Ovary (tissue), 9 donors: ENCODE results near the gene EML6. TPM values are rescaled to one million over a fixed set of nuclear protein-coding genes. Genes with fewer than 3 reads are reported as not detected.

Source experiments
- DNase-seq, 5 donors: peaks; one replicate each; pipeline ENCODE4 v3.0.0-alpha.2; 2019 to 2020
- H3K27ac ChIP-seq, 2 donors: fragments of 200-600 bp; one replicate each; pipeline versions ENCODE4 v1.5.1 to v1.8.0; 2019 to 2022
- H3K27me3 ChIP-seq: fragments of 200-600 bp; one replicate; pipeline ENCODE4 v1.8.0; 2022
- H3K36me3 ChIP-seq: fragments of 200-600 bp; sonication (generic); one replicate; pipeline ENCODE4 v1.5.1; 2019
- H3K4me1 ChIP-seq: one replicate; pipeline ENCODE4 v1.8.1; 2013; ENCODE audit warnings: mild to moderate bottlenecking, moderate library complexity; ENCODE audit not compliant: insufficient read depth
- H3K4me3 ChIP-seq: fragments of 200-600 bp; sonication (generic); one replicate; pipeline ENCODE4 v1.5.1; 2017
- H3K9me3 ChIP-seq, 2 donors: fragments of 200-600 bp in 1 of 2; sonication (generic) in 1 of 2; one replicate each; pipeline versions ENCODE4 v1.5.1 to v1.8.1; 2013 to 2019; ENCODE audit warnings: mild to moderate bottlenecking in 1 of 2, moderate library complexity in 1 of 2
- CTCF ChIP-seq, 3 donors: fragments of 450-650 bp in 2 of 3; fragments of 200-600 bp in 1 of 3; IDR thresholded peaks; one replicate each; pipeline versions ENCODE4 v1.5.1 to v1.8.0; 2016 to 2022; ENCODE audit warnings: antibody characterized with exemption in 3 of 3, mild to moderate bottlenecking in 1 of 3
- EP300 ChIP-seq: sonication (generic); formaldehyde crosslinking; IDR thresholded peaks from one replicate; pipeline ENCODE4 v1.6.1; 2017; ENCODE audit warnings: antibody characterized with exemption
- POLR2A ChIP-seq: fragments of 450-650 bp; IDR thresholded peaks from one replicate; pipeline ENCODE4 v1.6.1; 2017; ENCODE audit warnings: antibody characterized with exemption, mild to moderate bottlenecking, moderate library complexity
- WGBS, 3 donors: extraction: QIAGEN DNeasy Blood & Tissue Kit in 1 of 3; methylation state at CpG; one replicate each; pipeline versions ENCODE4 v1.1.5 to v1.1.7; 2013 to 2017; 5-methylcytosine and 5-hydroxymethylcytosine counted together
- intact Hi-C, 4 donors: fragments of 100-400 bp; cut with DNase I; formaldehyde crosslinking; loops; one replicate each; pipeline versions ENCODE4 v1.11.0 to v1.15.1; 2022 to 2023
- polyA plus RNA-seq, 2 donors: library from polyadenylated mRNA; stranded (reverse); fragments of 200-250 nt in 1 of 2; fragments of 350-450 nt in 1 of 2; fragmentation: Illumina TruSeq in 1 of 2; extraction: RNeasy Lipid Tissue Mini Kit (QIAGEN cat#74804) in 1 of 2; gene quantifications; one replicate each; pipeline ENCODE4 v1.2.3, GENCODE V29; 2013 to 2014
- total RNA-seq, 7 donors: library from RNA; depleted of rRNA in 2 of 7; stranded (reverse); fragments of >200 nt in 2 of 7; fragmentation: NEBNext Ultra II Directional in 3 of 7; extraction: Animal tissue kit (Norgen Biotek cat#: 25700) in 3 of 7; gene quantifications; one replicate each; pipeline versions ENCODE4 v1.1.0 to v1.2.4, GENCODE V29; 2016 to 2023
- donor health status: DM: no; HTN: no; CAD: no; lungs with moderate emphysema.
- donor health status: DM: no; HTN: no; CAD: no.
- donor health status: Bipolar disorder and iron deficiency.
- donor health status: DM: yes; HTN: yes; CAD: no.
- donor health status: DM: no; HTN: no; CAD: no.
- donor health status: DM: yes; HTN: yes; CAD: no.

Gene EML6
- total and polyA plus RNA-seq, 9 donors = 0.22 to 3.7 (median 0.48) TPM

GRCh38 chr2:54879598-54880332 is 156.3 kb downstream of the EML6 start:
- Histone ChIP-seq H3K4me3 (no peak overlapping the region), H3K9me3 (no peaks in the 10 kb centered on the region), H3K27ac (no peak overlapping the region), H3K27me3 (no peaks in the 10 kb centered on the region), H3K4me1 (peaks cover 1% of the 10 kb centered on the region), H3K36me3 (no peaks in the 10 kb centered on the region)
- TF ChIP-seq POLR2A (no peak), EP300 (no peak), CTCF (IDR thresholded peaks at IDR 0.05) (no peak)
- intact Hi-C loops = no loop called here
- DNase-seq = no peak
- WGBS, 3 donors = 48 to 58% (median 49%) methylated on average over 14 of the region's 14 CpGs

GRCh38 chr2:54880428-54880827 is 157.0 kb downstream of the EML6 start:
- TF ChIP-seq EP300 = no peak
- no peak for TF ChIP-seq POLR2A
- TF ChIP-seq CTCF (IDR thresholded peaks at IDR 0.05) = no peak
- 10 to 36% (median 25%) methylated on average over 1 of the region's 1 CpG for WGBS, 3 donors
- H3K9me3 ChIP-seq = no peaks in the 10 kb centered on the region
- H3K4me3 ChIP-seq = no peak overlapping the region
- no peak for DNase-seq
- H3K4me1 ChIP-seq = peaks cover 1% of the 10 kb centered on the region
- no peak overlapping the region for H3K27ac ChIP-seq
- no peaks in the 10 kb centered on the region for H3K36me3 ChIP-seq
- intact Hi-C loops = no loop called here
- H3K27me3 ChIP-seq = no peaks in the 10 kb centered on the region

GRCh38 chr2:54881759-54882158 is 158.3 kb downstream of the EML6 start:
- no peak for DNase-seq
- Histone ChIP-seq H3K4me1 (peaks cover 1% of the 10 kb centered on the region), H3K36me3 (no peaks in the 10 kb centered on the region), H3K4me3 (no peak overlapping the region), H3K27me3 (no peaks in the 10 kb centered on the region), H3K9me3 (no peaks in the 10 kb centered on the region), H3K27ac (no peak overlapping the region)
- 82 to 93% (median 90%) methylated on average over 4 of the region's 4 CpGs for WGBS, 3 donors
- intact Hi-C loops = no loop called here
- TF ChIP-seq EP300 (no peak), CTCF (IDR thresholded peaks at IDR 0.05) (no peak), POLR2A (no peak)

GRCh38 chr2:54885891-54886290 is 162.4 kb downstream of the EML6 start:
- H3K36me3 ChIP-seq = no peaks in the 10 kb centered on the region
- 88 to 91% (median 90%) methylated on average over 3 of the region's 3 CpGs for WGBS, 3 donors
- H3K4me3 ChIP-seq = no peak overlapping the region
- intact Hi-C loops = no loop called here
- no peaks in the 10 kb centered on the region for H3K27me3 ChIP-seq
- TF ChIP-seq EP300 (no peak), POLR2A (no peak), CTCF (IDR thresholded peaks at IDR 0.05) (no peak)
- no peak overlapping the region for H3K27ac ChIP-seq
- H3K9me3 ChIP-seq = no peaks in the 10 kb centered on the region
- H3K4me1 ChIP-seq = no peaks in the 10 kb centered on the region
- no peak for DNase-seq
